NOMO-1 treated with dmso at 0.1 percent for 144 hours (cell line): ENCODE data around the gene C6orf132.
A peak's percentile ranks its signal among the peaks of the same experiment; 100 is the strongest.
"Not testable (repeated sequence)": the region's sequence is repeated elsewhere in the genome, so short reads cannot be mapped to it uniquely, and the experiment has no call there.

ENCODE experiments used
- DNase-seq: peaks from one replicate; lab custom pipeline; 2025; ENCODE audit not compliant: unreplicated experiment; lab: John Stamatoyannopoulos, UW

C6orf132 gene

DNA sequence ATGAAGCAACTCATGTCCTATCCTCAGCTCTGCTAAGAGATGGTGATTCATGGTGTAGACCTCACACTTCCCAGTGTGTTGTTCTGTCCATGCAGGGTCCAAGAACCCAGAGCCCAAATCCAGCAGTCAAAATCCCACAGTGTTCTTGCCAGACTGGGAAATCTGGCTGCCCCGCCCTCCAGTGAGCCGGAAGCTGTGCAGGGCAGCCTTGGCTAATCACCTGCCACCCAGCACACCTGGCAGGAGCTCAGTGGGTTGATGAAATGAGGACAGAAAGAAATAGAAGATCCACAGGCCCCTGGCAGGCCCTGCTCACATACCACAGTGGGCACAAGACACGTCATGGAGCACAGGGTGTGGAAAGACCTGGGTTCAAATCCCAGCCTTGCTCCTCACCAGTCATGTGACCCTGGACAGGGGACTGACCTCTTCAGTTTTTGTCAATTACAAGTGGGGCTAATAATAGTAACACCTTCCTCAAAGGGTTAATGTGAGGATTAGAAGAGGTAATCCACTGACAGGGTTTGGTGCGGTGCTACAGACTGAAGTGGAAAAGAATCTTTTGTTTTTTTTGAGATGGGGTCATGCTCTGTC lies 17.1 kb upstream of the C6orf132 start:
- no peak for DNase-seq

DNA sequence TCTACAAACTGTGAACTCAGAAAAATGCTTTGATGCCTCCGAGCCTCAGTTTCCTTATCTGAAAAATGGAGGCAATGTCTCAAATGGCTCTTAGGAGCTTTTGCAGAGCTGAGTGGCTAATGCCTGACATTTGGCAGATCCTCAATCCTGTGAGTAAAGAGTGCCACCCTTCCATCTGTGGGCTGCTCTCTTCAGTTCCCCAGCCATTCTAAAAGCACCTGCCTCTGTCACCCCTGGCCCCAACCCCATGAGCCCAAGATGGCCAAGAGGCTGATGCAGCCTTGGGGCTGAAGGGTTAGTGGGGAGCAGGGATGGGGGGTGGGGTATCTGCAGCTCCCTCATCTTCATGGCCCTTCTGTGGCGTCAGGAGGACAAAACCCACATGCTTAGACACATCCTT lies 16.2 kb upstream of the C6orf132 start:
- DNase-seq, result no peak

- DNase-seq, result no peak
Observed at GRCh38 chr6:42158011-42158410, 15.6 kb upstream of the C6orf132 start.

GRCh38 chr6:42156638-42157037 lies 14.2 kb upstream of the C6orf132 start:
- DNase-seq, result no peak

DNA sequence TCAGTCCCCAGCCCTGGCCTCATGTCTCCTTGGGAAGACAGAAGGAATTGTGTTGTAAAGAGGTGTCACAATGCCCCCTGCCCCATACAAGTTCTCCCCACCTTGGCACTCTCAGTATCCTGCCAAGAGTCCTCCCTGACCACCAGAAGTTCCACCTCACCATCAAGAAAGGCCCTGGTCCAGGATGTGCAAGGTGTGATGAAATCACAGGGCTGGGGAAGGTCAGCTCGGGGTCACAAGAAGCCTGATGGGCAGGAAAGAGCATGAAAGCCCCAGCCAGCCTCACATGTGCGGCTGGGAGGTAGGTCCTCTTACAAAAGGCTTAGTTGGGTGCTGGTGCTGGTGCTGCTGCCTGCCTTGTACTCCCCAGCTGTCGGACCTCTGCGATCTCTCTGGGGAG lies 12.9 kb upstream of the C6orf132 start:
- DNase-seq, result no peak

- DNase-seq, result no peak
Observed at GRCh38 chr6:42154461-42155209, 12.2 kb upstream of the C6orf132 start.

- DNase-seq, result no peak
Observed at GRCh38 chr6:42153921-42154320, 11.5 kb upstream of the C6orf132 start.

GRCh38 chr6:42152528-42153213 lies 10.3 kb upstream of the C6orf132 start:
- DNase-seq, result not testable (repeated sequence)

DNA sequence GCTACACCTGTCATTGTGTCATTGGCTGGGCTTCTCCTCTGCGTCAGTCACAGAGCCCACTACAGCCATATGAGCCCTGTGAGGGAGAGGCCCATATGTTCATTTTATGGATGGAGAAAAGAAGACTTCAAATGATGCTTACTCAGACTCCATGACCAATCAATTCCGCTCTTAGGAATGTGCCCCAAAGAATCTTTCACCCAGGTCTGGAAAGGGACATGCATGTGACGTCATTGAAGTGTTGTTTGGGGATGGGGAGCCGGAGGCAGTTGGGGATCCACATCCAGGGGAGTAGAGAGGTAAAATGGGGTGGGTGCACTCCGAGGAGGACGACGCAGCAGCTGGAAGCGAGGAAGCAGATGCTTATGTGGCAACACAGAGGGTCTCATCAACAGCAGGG lies 9.6 kb upstream of the C6orf132 start:
- DNase-seq, result no peak

GRCh38 chr6:42150254-42150653 lies 7.8 kb upstream of the C6orf132 start:
- DNase-seq, result no peak

DNA sequence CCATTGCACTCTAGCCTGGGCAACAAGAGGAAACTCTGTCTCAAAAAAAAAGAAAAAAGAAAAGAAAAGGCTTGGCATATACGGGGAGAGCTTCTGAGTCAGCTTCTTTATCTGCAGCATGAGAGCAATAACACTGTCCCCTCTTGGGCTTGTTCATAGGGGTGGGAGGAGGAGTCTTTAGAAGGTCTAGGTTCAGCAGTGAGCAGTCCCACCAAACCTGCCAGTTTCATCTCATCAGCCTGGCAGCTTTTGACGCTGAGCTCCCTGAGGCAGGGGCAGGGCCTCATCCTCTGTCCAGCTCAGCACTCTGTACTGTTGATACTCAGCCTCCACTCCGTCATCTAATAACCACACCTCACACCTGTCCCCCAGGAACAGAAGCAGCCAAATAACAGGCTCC lies 5.6 kb upstream of the C6orf132 start:
- DNase-seq, result no peak

DNA sequence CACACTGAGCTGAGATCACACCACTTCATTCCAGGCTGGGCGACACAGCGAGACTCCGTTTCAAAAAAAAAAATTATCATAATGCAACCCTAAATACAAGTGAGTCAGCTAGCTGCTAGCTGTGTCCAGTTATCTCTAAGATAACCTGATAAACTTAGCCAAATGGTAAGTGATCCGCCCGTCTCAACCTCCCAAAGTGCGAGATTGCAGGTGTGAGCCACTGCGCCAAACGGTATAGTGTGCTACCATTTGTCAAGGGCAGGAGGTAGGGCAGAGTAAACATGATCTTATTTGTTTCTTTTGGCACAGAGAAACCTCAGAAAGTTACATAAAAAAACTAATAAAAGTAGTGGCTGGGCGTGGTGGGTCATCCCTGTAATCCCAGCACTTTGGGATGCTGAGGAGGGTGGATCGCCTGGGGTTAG lies 4.7 kb upstream of the C6orf132 start:
- no peak for DNase-seq

DNA sequence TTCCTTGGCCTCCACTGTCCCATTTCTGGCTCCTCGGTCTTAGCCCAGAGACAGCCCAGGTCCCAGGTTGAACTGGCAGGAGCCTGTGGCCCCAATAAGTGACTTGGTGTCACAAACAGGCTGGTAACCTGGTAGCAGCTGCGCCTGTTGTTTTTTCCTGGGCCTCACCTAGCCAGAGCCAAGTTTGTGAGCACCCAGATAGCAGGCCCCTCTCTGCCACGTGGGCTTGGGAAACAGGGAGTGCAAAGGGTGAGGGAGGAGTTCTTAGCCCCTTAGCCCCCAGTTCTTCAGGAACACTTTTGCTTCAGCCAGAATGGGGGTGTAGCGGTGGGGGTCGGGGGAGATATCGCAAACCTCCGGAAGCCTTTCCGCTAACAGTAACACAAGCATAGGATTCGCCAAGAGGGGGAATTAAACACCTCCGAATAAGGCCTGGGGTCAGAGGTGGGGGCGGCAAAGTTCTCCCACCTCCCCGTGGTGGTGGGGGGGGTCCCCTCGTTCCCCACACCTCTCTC lies 760 bp downstream of the C6orf132 start:
- no peak for DNase-seq

DNA sequence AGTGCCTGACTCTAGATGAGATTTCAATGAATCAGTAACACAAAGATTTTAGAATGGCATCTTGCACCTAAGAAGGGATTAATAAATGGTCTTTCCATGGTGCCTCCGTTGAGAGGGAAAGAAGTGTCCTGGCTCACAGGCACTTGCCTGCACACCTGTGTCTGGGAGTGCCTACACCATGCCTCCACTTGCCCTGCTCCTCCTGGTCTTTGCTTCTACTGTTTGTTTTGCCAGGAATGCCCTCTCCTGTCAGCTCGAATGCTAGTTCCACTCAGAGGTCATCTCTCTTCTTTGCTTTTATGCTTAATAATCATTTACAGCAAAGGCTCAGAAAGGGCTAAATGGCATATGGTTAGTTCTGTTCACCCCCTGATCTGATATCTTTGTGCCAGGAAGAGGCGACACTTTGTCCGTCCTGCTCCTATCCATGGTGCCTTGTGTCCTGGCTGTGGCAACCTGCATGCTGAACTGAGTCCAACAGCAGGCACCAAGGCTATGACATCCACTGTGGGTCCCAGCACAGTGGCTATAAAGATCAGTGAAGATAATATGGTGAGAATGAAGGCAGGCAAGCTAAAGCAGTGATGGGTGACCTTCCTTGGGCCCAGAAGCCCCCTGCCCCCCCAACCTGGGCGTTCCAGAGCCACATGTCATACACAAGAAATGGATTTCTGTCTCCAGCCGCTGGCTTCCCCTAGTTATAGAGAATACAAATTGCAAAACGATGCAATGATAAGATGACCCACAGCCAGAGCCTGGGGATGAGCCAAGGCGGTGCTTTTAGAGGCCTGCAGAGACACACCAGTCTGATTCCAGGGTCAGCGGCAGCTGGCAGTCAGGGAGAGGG lies 1.4 kb downstream of the C6orf132 start:
- no peak for DNase-seq

GRCh38 chr6:42140032-42140431 lies 2.4 kb downstream of the C6orf132 start:
- peak; percentile 76 for DNase-seq

DNA sequence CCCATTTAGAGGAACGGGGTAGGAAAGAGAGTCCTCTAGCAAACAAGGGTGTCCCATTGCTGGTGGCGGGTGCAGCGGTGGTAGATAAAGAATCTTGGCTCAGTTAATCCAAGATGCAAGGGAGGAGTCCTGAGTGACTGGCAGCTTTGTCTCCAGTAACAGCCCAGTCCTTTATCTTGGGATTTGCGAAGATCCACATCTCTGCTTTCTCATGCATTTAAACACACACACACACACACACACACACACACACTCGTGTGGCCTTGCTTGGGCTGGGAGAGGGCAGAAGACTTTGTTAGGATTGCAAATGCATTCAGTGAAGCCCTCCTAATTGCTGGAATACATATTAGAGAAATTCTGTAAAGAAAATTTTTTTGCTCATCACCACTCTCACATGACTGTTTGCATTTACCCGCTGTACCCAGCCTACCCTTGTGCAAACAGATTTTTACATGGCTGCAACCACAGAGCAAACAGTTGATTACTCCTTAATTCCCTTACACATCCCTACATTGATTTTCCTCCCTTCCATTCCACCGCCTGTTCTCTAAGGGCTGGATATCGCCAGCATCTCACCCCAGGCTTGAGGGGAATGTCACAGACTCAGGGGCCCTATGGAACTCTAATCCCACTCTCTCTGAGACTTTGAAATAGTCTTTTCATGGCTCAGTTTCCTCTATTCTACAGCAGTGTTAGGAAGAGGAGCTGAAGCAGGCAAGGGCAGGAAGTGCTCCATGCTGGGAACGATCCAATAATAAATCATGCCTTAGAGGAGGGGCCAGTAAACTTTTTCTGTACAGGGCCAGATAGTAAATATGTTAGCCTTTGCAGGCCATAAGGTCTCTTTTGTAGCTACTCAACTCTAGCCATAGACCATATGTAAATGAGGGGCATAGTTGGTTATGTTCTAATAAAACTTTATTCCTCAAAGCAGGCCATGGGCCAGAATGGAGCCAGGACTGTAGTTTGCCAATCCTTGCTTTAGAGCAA lies 3.5 kb downstream of the C6orf132 start:
- no peak for DNase-seq

DNA sequence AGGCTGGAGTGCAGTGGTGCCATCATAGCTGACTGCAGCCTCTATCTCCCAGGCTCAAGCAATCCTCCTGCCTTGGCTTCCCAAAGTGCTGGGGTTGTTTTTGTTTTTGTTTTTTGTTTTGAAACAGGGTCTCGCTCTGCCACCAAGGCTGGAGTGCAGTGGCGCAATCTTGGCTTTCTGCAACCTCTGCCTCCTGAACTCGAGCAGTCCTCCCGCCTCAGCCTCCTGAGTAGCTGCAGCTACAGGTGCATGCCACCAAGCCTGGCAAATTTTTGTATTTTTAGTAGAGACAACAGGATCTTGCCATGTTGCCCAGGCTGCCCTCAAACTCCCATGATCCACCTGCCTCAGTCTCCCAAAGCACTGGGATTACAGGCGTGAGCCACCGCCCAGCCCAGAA lies 4.2 kb downstream of the C6orf132 start:
- DNase-seq, result no peak

DNA sequence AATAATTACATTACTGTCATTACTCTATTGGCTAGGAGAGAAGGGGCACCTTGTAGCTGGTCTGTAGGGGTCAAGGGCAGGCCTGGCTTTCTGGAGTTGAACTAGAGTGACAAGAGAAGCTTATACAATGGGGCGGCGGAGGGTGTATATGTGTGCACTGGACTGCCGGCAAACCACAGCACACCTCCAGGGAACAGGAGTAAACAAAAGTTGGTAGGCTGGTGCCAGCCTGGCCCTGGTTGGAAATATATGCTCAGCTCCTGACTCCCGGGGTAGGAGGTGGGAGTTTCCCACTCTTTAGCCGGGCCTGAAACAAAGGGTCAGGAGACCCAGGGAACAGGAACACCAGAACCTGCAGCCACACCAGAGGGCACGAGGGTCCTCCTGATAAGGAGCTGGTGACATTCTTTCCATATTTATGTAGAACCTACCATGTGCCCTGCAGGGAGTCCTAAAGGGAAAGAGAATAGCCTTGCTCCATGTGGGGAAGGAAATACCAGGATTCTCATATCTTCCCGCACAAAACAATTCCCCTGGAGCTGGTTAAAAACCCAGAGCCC lies 5.1 kb downstream of the C6orf132 start:
- DNase-seq, result no peak

GRCh38 chr6:42136508-42137193 lies 5.8 kb downstream of the C6orf132 start:
- DNase-seq, result no peak
